ES-I3 (cell line): ENCODE data around the gene CFAP206.
A peak's percentile ranks its signal among the peaks of the same experiment; 100 is the strongest.

Experiments
- H3K36me3 ChIP-seq: 2 replicates; pipeline ENCODE4 v1.6.1; 2013; ENCODE audit warnings: mild to moderate bottlenecking, low read length, control low read depth, moderate library complexity; ENCODE audit not compliant: insufficient read depth
- H3K4me1 ChIP-seq: 2 replicates; pipeline ENCODE4 v1.6.1; 2013; ENCODE audit warnings: mild to moderate bottlenecking, control low read depth, low read length; ENCODE audit not compliant: insufficient read depth
- H3K9ac ChIP-seq: 2 replicates; pipeline ENCODE4 v1.6.1; 2013; ENCODE audit warnings: low read depth, mild to moderate bottlenecking, low read length, moderate library complexity
- H3K9me3 ChIP-seq: 2 replicates; pipeline ENCODE4 v1.6.1; 2013; ENCODE audit warnings: mild to moderate bottlenecking, low read length, moderate library complexity; ENCODE audit not compliant: control insufficient read depth, insufficient read depth

Gene CFAP206

DNA sequence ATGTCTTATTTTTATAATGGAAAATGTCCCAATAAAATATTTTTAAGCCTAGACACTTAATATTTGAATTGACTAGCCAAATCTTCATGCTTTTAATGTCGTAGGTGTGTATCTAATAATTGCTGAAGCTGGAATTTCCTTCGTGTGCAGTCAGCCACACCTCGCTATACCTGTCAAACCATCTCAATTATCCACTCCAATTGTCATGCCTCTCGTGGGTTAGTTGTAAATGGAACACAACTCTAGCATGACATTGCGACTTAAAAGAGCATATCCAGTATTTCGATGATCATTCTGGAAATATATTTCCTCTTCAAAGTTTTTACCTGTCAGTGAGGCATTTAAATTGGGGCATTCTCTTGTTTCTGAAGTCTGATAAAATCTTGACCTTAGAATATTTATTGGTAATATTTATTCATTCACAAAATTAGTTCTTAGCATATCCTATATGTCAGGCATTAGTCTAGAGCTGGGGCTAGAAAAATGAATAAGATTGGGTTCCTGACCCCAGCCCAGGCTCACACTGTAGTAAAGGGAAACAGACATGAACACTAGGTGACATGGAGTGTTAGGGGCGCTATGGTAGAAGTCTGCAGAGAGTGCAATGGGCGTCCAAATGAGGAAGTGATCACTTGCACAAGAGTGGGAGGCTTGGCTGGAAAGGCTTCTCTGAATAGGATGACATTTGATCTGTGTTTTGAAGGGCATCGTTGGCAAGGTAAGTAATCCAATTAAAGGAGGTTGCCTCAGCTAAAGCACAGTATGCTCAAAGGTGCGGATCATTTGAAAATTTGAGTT lies 11.0 kb upstream of the CFAP206 start:
- Histone ChIP-seq H3K4me1 (no peaks in the 10 kb centered on the region), H3K9me3 (no peaks in the 10 kb centered on the region), H3K36me3 (no peaks in the 10 kb centered on the region), H3K9ac (no peak overlapping the region)

DNA sequence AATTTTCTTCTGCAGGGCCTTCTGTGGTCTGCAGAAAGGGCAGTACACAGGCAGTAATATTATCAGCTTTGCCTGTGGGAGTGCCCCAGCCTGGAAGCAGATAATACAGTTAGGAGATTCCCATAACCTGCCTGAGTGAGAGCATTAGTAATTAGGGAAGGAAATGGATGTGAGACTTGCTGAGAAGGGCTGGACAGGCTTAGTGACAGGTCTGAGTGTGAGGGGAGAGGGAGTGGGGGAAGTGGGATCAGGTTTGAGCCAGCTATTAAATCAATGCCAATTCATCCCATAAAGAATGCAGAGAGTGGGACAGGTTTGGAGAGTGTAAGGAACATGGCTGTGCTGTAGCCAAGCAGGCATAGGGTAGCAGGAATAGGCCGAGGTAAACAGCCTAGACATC lies 10.1 kb upstream of the CFAP206 start:
- Histone ChIP-seq H3K9ac (no peak overlapping the region), H3K36me3 (no peaks in the 10 kb centered on the region), H3K9me3 (no peaks in the 10 kb centered on the region), H3K4me1 (no peaks in the 10 kb centered on the region)

DNA sequence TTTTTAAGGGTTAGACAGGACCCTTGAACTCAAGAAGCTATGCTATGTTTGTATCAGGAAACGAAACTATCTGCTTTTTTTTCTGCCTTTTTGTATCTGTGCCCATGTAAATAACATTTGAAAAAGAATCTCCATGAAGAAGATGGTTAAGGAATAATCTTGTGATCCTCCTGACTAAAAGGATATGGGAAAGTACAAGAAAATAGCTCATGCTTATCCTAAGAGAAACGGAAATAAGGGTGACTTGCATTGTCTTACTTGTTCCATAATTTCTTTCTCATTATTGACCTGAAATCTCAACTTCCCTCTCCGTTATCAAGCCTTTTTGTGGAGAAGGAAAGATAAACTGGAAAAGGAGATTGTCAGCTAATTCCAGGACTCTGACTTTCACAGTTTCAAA lies 5.9 kb upstream of the CFAP206 start:
- Histone ChIP-seq H3K4me1 (no peaks in the 10 kb centered on the region), H3K9ac (no peak overlapping the region), H3K36me3 (no peaks in the 10 kb centered on the region), H3K9me3 (no peaks in the 10 kb centered on the region)

DNA sequence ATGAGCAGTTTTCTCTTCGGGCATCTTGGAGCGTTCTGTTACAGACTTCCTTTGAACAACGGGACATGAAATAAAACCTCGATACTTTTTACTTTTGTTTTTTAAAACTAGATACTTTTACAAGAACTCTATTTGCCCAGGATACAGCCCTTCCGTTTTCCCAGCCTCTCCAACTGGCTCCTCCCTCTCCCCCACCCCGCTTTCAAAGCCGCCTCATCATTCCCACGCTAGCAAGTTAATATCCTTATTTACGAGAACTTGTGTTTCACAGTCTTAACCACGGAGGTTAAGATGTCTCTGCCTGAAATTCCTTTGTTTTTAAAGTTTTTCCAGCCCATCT lies 241 bp upstream of the CFAP206 start:
- H3K4me1 ChIP-seq, result no peaks in the 10 kb centered on the region
- no peaks in the 10 kb centered on the region for H3K9me3 ChIP-seq
- H3K9ac ChIP-seq, result peak overlapping the region; percentile 98; the same call in 1 of the 2 replicates
- H3K36me3 ChIP-seq, result no peaks in the 10 kb centered on the region

DNA sequence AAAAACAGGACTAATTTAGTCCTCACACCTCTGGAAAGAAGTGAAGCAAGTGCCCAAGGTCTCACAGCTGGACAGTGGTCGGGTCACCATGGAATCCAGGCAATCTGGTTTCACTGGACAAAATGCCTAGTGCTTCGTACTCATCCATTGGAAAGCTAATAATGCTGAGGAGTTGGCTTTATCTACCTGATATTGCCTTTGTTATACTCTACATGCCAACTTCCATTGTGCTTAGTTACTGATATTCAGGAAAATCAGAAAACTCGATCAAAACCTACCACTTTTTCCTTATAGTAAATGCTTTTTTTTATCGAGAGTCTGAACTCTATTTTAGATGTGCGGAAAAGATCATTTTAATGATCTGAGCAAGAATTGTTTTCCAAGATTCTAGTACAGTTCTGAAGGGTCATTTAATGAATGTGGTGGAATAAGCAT lies 966 bp downstream of the CFAP206 start:
- Histone ChIP-seq H3K4me1 (no peaks in the 10 kb centered on the region), H3K36me3 (no peaks in the 10 kb centered on the region), H3K9ac (peak overlapping the region; percentile 60), H3K9me3 (no peaks in the 10 kb centered on the region)

DNA sequence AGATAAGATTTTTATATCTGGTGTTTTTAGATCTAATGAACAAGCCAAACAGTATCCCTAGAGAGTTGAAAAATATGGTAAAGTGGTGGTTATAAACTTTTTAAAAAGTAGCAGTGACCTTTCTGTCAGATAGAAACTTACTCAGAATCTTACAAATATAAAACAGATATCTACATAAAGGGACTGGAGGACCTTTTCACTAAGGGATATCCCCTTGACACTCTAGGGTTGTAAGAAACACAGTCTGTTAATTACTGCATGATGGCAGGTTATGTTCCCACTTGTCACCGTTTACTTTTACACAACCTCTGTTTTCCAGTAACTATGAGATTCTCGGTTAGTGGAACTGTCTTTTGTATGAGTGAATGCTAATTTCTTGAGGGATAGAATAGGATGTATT lies 11.5 kb downstream of the CFAP206 start:
- no peaks in the 10 kb centered on the region for H3K36me3 ChIP-seq
- no peaks in the 10 kb centered on the region for H3K9me3 ChIP-seq
- H3K4me1 ChIP-seq, result no peaks in the 10 kb centered on the region
- H3K9ac ChIP-seq, result no peak overlapping the region

DNA sequence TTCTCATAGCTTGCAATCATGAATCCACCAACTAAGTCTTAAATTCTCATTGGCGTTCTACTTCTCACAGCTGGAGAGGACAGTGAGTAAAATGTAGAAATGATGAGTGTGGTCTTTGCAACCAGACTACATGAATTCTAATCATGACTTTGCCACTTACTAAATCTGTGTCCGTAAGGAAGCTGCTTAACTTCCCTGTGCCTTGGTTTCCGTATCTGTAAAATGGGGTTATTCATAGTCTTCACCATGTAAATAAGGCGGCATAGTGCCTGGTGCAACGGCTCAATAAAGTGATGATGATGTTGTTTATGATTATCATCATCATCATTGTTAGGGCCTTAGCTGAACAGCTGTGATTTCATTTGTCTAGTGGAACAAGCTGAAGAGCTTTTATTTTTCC lies 12.6 kb downstream of the CFAP206 start:
- H3K36me3 ChIP-seq, result no peaks in the 10 kb centered on the region
- H3K4me1 ChIP-seq, result no peaks in the 10 kb centered on the region
- H3K9ac ChIP-seq, result no peak overlapping the region
- H3K9me3 ChIP-seq, result no peaks in the 10 kb centered on the region

DNA sequence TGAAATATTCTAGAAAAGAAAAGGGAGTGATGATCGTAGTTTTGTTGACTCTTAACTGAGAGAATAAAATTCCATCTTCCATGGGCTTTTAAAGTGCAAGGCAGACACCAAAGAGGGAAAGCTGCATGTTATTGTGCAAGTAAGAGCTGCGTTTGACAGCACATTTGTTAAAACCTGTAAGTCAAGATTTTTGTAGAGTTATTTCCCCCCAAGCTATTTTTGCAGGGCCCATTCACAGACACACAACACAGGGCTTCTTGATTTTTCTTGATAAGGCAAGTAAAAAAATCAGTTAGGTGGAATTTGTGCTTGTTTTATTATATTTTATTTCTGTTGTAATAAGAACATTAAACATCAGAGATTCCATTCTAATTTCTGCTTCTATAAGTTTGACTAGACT lies 13.8 kb downstream of the CFAP206 start:
- Histone ChIP-seq H3K36me3 (no peaks in the 10 kb centered on the region), H3K9ac (no peak overlapping the region), H3K9me3 (no peaks in the 10 kb centered on the region), H3K4me1 (no peaks in the 10 kb centered on the region)

DNA sequence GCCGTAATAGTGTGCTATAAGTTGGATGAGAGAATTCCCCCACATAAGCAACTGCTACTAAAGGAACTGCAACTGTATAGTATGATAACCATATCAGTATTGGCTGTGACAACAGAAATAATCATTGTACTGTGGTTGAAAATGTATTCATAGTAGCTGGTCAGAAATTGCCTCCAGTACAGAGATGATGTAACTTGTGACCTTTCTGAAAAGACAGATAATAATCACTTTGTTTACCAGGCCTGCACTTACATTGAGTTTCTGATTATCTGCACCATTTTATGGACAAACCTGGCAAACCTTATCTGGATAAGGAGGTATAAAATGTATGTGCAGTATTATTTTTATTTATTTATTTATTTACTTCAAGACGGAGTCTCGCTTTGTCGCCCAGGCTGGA lies 19.0 kb downstream of the CFAP206 start:
- H3K9me3 ChIP-seq, result no peaks in the 10 kb centered on the region
- H3K4me1 ChIP-seq, result no peaks in the 10 kb centered on the region
- H3K36me3 ChIP-seq, result no peaks in the 10 kb centered on the region
- H3K9ac ChIP-seq, result no peak overlapping the region

DNA sequence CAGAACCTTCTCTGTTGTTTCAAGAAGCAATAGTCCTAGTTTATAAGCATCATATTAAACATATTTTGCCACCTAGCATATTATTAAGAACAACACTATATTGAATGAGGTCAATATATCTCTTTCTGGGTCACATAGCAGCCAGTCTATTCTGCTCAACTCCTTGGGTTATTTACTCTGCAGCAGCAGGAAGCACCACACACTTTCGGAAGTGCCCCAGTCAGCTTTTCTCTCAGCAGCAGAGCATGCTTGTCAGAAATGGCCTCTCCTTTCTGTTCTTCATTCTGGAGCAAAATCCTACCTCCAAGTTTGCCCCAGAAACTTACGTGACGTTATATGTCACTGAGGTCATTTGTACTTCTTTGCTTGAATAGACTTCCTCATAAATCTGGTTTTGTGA lies 22.7 kb downstream of the CFAP206 start:
- Histone ChIP-seq H3K9me3 (no peaks in the 10 kb centered on the region), H3K4me1 (no peaks in the 10 kb centered on the region), H3K9ac (no peak overlapping the region), H3K36me3 (no peaks in the 10 kb centered on the region)

DNA sequence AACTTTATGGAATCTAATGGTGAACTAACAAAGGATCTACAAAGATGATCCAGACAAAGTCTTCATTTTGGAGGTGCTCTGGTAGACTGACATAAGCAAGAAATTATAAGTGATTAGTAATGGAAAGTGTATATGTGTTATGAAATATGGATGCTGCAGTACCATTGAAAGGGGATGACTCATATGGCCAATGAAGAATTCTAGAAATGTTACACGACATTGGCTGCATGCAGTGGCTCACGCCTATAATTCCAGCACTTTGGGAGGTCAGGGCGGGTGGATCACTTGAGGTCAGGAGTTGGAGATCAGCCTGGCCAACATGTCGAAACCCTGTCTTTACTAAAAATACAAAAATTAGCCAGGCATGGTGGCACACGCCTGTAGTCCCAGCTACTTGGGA lies 23.5 kb downstream of the CFAP206 start:
- H3K36me3 ChIP-seq, result no peaks in the 10 kb centered on the region
- H3K4me1 ChIP-seq, result no peaks in the 10 kb centered on the region
- H3K9ac ChIP-seq, result no peak overlapping the region
- no peaks in the 10 kb centered on the region for H3K9me3 ChIP-seq

DNA sequence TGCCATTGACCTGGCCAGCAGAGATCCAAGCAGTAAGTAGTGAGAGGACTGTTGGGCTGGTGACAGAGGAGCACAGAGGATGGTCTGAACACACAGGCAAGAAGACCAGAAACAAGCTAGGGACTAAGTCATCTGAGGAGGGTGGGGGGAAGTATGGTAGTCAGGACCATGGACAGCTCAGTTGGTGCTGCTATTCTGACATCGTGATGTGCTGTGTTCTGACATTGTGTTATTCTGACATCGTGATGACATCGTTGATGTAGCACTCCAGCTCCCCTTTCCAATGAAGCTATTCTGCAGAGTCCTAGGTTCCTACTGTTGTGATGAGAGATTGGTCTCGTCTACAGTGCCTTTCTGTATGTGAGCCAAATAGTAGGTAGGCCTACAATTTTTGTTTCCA lies 28.7 kb downstream of the CFAP206 start:
- Histone ChIP-seq H3K36me3 (no peaks in the 10 kb centered on the region), H3K4me1 (no peaks in the 10 kb centered on the region), H3K9me3 (no peaks in the 10 kb centered on the region), H3K9ac (no peak overlapping the region)

DNA sequence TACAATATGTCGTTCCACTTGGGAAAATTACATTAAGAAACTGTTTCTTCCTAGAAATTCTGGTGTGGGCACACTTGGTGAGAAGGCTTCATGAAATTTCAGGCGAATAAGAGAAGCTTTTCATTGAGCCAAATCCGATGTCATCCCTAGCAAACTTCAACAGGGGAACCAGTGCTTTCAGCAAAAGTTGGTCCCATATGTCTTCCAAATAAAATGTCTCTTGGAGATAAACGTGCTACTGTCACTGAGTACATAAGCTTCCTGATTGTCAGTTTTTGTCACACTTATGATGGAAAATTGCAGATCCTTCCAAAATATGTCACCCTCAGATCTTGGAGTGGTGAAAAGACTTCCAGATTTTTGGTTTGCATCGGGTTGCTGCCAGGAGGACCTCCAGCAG lies 33.9 kb downstream of the CFAP206 start:
- Histone ChIP-seq H3K4me1 (peaks cover 9% of the 10 kb centered on the region), H3K36me3 (no peaks in the 10 kb centered on the region), H3K9me3 (no peaks in the 10 kb centered on the region), H3K9ac (no peak overlapping the region)

DNA sequence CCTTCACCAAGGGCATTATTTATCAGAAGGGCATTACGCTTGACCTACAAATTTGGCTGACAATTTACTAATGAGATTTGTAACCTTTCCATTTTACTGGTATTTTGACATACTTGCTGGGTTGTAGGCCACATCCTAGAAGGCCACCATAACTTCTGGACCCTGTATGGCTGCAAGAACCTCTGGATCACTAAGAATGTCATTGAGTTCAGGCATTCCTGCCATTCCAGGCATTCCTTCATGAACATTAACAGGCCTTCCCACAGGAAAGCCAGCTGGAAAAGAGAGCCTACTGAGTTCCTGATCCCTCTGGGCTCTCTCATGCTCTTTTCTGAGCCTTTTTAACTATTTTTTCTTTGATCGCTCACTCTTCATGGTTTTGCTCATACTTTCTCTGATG lies 36.6 kb downstream of the CFAP206 start:
- H3K9ac ChIP-seq, result no peak overlapping the region
- no peaks in the 10 kb centered on the region for H3K36me3 ChIP-seq
- no peaks in the 10 kb centered on the region for H3K9me3 ChIP-seq
- H3K4me1 ChIP-seq, result peaks cover 9% of the 10 kb centered on the region

DNA sequence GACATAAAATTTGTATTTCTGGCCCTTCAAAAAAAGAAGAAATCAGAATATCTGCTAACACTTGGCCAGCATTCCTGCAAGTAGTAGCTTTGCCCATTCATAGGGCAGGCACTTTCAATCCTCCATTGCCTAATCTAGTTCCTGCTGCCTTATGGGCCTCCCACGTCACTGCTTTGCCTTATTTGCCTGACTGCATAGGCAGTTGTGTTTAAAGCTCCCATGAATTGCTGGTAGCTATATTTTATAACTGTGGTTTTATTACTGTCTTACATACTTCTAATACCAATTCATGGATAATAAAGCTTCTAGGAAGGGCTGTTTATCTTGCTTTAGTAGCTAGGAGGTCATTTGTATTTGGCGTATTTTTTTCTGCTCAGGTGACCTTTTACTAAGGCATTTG lies 57.3 kb downstream of the CFAP206 start:
- H3K9ac ChIP-seq, result no peak overlapping the region
- no peaks in the 10 kb centered on the region for H3K4me1 ChIP-seq
- H3K36me3 ChIP-seq, result no peaks in the 10 kb centered on the region
- no peaks in the 10 kb centered on the region for H3K9me3 ChIP-seq
